ENCODE results near the gene PTGS2.
A peak's percentile ranks its signal among the peaks of the same experiment; 100 is the strongest.
"Not testable (repeated sequence)": the region's sequence is repeated elsewhere in the genome, so short reads cannot be mapped to it uniquely, and the experiment has no call there.

The PTGS2 gene

DNA sequence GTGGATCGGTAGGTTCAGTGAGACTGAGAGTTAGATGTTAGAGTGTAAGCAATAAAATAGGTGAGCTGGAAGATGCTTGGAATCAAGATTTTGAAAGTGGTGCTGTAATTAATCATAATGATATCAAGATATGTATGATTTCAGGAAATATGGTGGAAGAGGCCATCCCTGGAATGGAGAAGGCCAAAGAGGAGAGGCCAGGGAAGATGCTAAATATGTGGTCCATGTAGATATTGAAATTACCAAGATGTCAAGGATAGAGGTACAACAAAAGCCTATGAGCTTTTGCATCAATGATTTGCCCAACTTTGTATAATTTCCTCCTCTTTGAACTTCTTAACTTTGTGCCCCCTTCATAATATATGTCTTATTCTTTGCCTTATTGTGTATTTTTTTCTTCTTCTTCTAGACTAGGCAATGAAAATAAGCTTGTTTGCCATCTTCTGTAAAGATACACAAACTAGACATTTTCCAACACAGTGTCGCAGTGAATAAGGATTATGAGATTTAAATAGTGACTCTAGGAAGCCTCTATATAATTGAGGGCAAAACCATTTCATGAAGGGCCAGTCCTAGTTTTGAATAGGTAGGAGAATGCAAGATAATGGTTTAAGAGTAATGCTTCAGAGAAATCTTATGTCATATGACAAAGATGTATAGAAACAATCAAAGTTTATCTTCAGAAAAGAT is 8.9 kb downstream of the PTGS2 start:
- in situ Hi-C loops (cut with MboI; ENCODE audit: low pct_unique_long_range_greater_than_20kb, low sequenced_read_pairs), result no loop called here
- no peak for DNase-seq

GRCh38 chr1:186670297-186671135 is 9.7 kb downstream of the PTGS2 start:
- in situ Hi-C loops (cut with MboI; ENCODE audit: low pct_unique_long_range_greater_than_20kb, low sequenced_read_pairs), result no loop called here
- DNase-seq, result no peak

- not testable (repeated sequence) for DNase-seq
Measured at GRCh38 chr1:186669784-186670183, 10.4 kb downstream of the PTGS2 start.

DNA sequence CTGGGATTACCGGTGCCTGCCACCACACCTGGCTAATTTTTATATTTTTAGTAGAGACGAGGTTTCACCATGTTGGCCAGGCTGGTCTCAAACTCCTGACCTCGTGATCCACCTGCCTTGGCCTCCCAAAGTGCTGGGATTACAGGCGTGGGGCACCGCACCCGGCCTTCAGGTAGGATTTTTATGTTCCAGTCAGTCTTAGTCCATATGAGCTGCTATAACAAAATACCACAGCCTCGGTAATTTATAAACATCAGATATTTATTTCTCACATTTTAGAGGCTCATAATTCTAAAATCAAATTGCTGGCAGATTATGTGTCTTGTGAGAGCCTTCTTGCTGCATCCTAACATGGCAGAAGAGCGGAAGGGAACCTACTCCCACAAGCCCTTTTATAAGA is 16.0 kb downstream of the PTGS2 start:
- DNase-seq; in situ Hi-C loops (cut with MboI; ENCODE audit: low pct_unique_long_range_greater_than_20kb, low sequenced_read_pairs): not testable (repeated sequence)

More at GRCh38 chr1:186669784-186670183, 10.4 kb downstream of the PTGS2 start:
- in situ Hi-C loops (cut with MboI; ENCODE audit: low pct_unique_long_range_greater_than_20kb, low sequenced_read_pairs), result not testable (repeated sequence)

- DNase-seq, result no peak
Measured at GRCh38 chr1:186662752-186663151, 17.5 kb downstream of the PTGS2 start.

DNA sequence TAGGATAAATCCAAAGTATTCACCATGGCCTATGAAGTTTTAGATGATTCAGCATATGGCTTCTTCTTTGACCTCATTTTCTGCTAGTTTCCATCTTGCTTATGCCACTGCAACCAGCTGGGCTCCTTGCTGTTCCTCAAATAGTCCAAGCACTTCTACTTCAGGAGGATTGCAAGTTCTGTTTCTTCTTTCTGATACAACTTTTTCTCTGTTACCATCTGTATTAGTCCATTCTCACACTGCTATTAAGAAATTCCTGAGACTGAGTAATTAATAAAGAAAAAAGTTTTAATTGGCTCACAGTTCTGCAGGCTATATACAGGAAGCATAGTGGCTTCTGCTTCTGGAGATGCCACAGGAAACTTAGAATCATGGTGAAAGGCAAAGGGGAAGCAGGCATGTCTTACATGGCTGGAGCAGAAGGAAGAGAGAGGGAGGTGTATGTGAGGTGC is 20.3 kb downstream of the PTGS2 start:
- DNase-seq, result peak; percentile 19
- in situ Hi-C loops (cut with MboI; ENCODE audit: low pct_unique_long_range_greater_than_20kb, low sequenced_read_pairs), result no loop called here

More at GRCh38 chr1:186662752-186663151, 17.5 kb downstream of the PTGS2 start:
- in situ Hi-C loops (cut with MboI; ENCODE audit: low pct_unique_long_range_greater_than_20kb, low sequenced_read_pairs), result no loop called here

DNA sequence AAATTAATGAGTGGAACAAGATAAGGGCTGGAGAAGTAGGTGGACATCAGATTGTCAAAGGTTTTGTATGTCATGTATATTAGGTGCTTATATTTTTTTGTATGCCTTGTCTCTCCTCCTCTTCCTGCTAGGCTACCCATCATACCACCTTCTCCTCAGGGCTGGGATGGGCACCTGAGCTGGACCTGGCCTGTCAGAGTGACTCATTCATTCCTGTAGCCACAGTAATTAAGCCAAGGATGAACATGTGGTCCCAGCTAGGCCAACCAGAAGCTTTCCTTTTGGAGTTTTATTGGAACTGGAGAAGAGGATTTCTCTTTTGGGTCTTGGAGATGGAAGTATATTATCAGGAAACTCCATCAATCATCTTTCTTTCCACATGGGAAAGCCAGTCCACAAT is 21.2 kb downstream of the PTGS2 start:
- DNase-seq, result no peak
- in situ Hi-C loops (cut with MboI; ENCODE audit: low pct_unique_long_range_greater_than_20kb, low sequenced_read_pairs), result no loop called here

GRCh38 chr1:186657481-186657880 is 22.7 kb downstream of the PTGS2 start:
- DNase-seq, result no peak
- in situ Hi-C loops (cut with MboI; ENCODE audit: low pct_unique_long_range_greater_than_20kb, low sequenced_read_pairs), result no loop called here

- in situ Hi-C loops (cut with MboI; ENCODE audit: low pct_unique_long_range_greater_than_20kb, low sequenced_read_pairs), result no loop called here
- peak; percentile 24 for DNase-seq
Measured at GRCh38 chr1:186655876-186656275, 24.3 kb downstream of the PTGS2 start.

- in situ Hi-C loops (cut with MboI; ENCODE audit: low pct_unique_long_range_greater_than_20kb, low sequenced_read_pairs), result no loop called here
- DNase-seq, result no peak
Measured at GRCh38 chr1:186654741-186655140, 25.5 kb downstream of the PTGS2 start.

GRCh38 chr1:186653312-186653711 is 26.9 kb downstream of the PTGS2 start:
- peak; percentile 16 for DNase-seq
- in situ Hi-C loops (cut with MboI; ENCODE audit: low pct_unique_long_range_greater_than_20kb, low sequenced_read_pairs), result no loop called here

DNA sequence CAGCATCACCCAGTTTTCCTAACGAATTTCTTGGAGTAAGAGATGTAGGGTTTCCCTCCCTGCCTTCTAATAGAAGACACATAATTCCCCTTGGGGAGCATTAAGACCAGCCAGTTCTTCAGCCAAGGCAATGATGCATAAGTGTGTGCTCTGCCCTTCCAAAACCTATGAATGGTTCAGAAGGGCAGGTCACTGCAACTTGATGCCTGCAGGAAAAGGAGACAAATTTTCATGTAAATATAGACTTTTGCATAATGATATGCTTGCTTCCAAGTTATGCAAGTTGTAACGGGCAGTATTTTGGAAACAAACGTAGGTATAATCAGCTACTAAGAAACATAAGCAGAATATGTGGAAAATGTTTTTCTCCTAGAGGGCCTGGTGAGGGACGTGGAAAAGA is 31.6 kb downstream of the PTGS2 start:
- DNase-seq, result no peak
- in situ Hi-C loops (cut with MboI; ENCODE audit: low pct_unique_long_range_greater_than_20kb, low sequenced_read_pairs), result no loop called here

- DNase-seq; in situ Hi-C loops (cut with MboI; ENCODE audit: low pct_unique_long_range_greater_than_20kb, low sequenced_read_pairs): not testable (repeated sequence)
Measured at GRCh38 chr1:186647985-186648384, 32.2 kb downstream of the PTGS2 start.

DNA sequence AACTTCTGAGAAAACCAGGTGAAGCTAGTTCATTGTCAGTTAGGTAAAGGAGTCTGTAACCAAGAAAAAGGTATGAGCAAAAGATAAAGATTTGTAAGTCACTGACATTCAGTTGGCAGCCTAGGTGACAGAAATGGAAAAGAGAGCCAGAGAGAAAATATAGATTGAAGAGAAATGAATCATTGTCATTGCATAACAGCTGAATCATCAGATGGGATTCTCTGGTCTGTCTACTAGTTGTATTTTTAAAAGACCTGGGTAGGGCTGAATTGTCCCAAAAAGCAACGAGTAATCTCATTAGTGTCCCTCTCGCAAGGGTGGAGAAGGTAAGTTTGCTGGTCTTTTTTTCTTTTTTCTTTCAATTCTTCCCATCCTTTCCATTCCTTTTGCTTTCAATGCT is 36.6 kb downstream of the PTGS2 start:
- in situ Hi-C loops (cut with MboI; ENCODE audit: low pct_unique_long_range_greater_than_20kb, low sequenced_read_pairs), result no loop called here
- no peak for DNase-seq

- in situ Hi-C loops (cut with MboI; ENCODE audit: low pct_unique_long_range_greater_than_20kb, low sequenced_read_pairs), result not testable (repeated sequence)
Measured at GRCh38 chr1:186637567-186637966, 42.7 kb downstream of the PTGS2 start.

DNA sequence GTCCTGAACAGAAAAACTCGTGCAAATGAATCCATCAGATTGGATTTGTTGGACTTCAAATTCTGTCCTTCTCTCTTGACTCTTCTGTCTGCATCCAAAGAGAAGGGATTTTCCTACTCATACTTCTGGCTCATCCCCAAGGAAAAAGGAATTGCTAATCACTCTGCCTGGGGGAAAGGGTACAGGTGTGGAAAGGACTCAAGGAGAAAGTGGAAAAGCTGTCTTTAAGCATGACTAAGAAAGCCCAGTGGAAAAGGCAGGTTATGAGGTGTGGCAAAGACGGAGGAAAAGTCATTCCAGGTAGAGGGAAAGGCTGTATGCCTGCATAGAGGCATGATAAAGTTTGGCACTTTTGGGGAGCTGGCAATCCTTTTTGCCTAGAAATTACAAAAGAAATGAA is 43.4 kb downstream of the PTGS2 start:
- no peak for DNase-seq
- in situ Hi-C loops (cut with MboI; ENCODE audit: low pct_unique_long_range_greater_than_20kb, low sequenced_read_pairs), result no loop called here

More at GRCh38 chr1:186637567-186637966, 42.7 kb downstream of the PTGS2 start:
- not testable (repeated sequence) for DNase-seq

GRCh38 chr1:186634511-186634910 is 45.7 kb downstream of the PTGS2 start:
- in situ Hi-C loops (cut with MboI; ENCODE audit: low pct_unique_long_range_greater_than_20kb, low sequenced_read_pairs), result no loop called here
- no peak for DNase-seq

DNA sequence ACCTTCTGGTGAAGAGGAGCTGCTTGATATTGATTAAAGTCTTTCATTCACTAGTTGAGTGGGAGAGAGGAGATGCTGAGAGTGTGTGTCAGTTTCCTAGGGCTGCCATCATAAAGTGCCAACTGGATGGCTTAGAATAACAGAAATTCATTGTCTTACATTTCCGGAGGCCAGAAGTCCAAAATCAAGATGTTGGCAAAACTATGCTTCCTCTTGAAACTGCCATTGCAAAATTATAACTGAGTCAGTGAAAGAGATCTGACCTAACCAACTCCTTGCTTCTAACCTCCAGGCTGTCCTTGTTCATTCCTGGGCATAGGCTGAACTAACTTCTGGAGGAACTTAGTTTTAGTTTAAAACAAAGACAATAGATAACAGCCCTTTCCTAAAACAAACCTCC is 47.1 kb downstream of the PTGS2 start:
- in situ Hi-C loops (cut with MboI; ENCODE audit: low pct_unique_long_range_greater_than_20kb, low sequenced_read_pairs), result no loop called here

DNA sequence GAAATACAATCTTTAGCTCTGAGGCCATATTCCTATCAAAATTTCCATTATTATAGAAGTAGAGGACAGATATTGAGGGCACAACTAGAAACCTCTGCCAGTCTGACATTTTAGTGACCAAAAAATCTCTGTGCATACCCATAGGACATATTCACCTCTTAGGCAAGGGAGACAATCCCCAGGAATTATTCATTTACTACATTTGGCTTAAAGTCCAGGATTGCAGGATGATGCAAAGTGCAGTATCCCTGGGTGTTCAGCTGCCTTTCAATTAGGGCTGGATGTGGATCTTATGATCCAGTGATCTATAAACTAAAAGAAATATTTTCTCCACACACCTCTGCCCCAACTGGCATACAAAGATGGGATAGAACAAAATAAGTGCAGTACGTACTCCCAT is 50.9 kb downstream of the PTGS2 start:
- in situ Hi-C loops (cut with MboI; ENCODE audit: low pct_unique_long_range_greater_than_20kb, low sequenced_read_pairs), result no loop called here
- DNase-seq, result no peak

More for the DNA sequence above, 47.1 kb downstream of the PTGS2 start:
- no peak for DNase-seq

DNA sequence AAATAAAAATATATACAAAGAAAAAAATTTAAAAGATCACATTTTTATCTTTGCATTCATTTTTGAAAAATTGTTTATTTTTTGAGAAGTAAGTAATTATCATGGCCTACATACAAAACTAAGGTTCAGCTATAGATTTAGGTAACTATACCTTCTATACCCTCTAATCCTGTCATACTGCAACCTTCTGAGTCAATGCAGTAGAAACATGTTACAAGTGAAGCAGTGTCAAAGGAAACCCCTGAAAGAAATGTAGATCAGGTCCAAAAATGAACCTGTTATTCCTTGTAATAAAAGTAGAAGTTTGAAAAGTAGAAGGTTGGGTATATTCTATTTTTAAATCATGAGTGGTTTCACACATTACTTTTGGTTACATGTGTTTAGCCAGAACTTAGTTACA is 51.3 kb downstream of the PTGS2 start:
- in situ Hi-C loops (cut with MboI; ENCODE audit: low pct_unique_long_range_greater_than_20kb, low sequenced_read_pairs), result no loop called here
- DNase-seq, result no peak
